Right lobe of liver (tissue), 6 donors: ENCODE measurements around the gene FOXI2. TPM values are rescaled to one million over a fixed set of nuclear protein-coding genes. Genes with fewer than 3 reads are reported as not detected.

Experiments
- ATAC-seq, 4 donors: fragments of 200-7000 bp; cut with Tn5 transposase; one replicate each; pipeline ENCODE4 v1.9.1; 2020; ENCODE audit warnings: mild to moderate bottlenecking in 4 of 4, moderate library complexity in 4 of 4
- DNase-seq, 3 donors: peaks; one replicate each; pipeline ENCODE4 v3.0.0-alpha.2; 2020
- H3K27ac ChIP-seq, 3 donors: fragments of 200-600 bp; one replicate each; pipeline ENCODE4 v1.8.0; 2022
- H3K27me3 ChIP-seq, 2 donors: fragments of 200-600 bp; one replicate each; pipeline ENCODE4 v1.8.0; 2022
- H3K36me3 ChIP-seq, 4 donors: fragments of 200-600 bp; sonication (generic) in 1 of 4; one replicate each; pipeline versions ENCODE4 v1.5.1 to v1.8.0; 2017 to 2022; ENCODE audit warnings: control low read depth in 1 of 4
- H3K4me1 ChIP-seq, 4 donors: fragments of 200-600 bp; sonication (generic) in 1 of 4; one replicate each; pipeline versions ENCODE4 v1.5.1 to v1.8.0; 2017 to 2022; ENCODE audit warnings: control low read depth in 1 of 4
- H3K4me3 ChIP-seq, 3 donors: fragments of 200-600 bp; one replicate each; pipeline ENCODE4 v1.8.0; 2022
- H3K9me3 ChIP-seq, 4 donors: fragments of 200-600 bp; sonication (generic) in 1 of 4; one replicate each; pipeline versions ENCODE4 v1.5.1 to v1.8.0; 2017 to 2022; ENCODE audit warnings: control low read depth in 1 of 4
- POLR2A ChIP-seq: fragments of 450-650 bp; IDR thresholded peaks from one replicate; pipeline ENCODE4 v1.6.1; 2017; ENCODE audit warnings: antibody characterized with exemption, mild to moderate bottlenecking
- WGBS: methylation state at CpG from one replicate; pipeline ENCODE4 v1.1.6; 2018; ENCODE audit warnings: low coverage, low lambda C conversion rate; ENCODE audit not compliant: insufficient coverage; ENCODE audit errors: missing lambda C conversion rate; 5-methylcytosine and 5-hydroxymethylcytosine counted together
- intact Hi-C, 2 donors: fragments of 100-400 bp; cut with DNase I; formaldehyde crosslinking; loops; one replicate each; pipeline versions ENCODE4 v1.11.2 to v1.14.1; 2022
- total RNA-seq, 6 experiments: library from RNA; depleted of rRNA in 2 of 6; stranded (reverse); fragments of >200 nt in 2 of 6; fragmentation: NEBNext Ultra II Directional in 3 of 6; extraction: Animal tissue kit (Norgen Biotek cat#: 25700) in 3 of 6; gene quantifications; one replicate each; pipeline versions ENCODE4 v1.1.0 to v1.2.4, GENCODE V29; 2016 to 2023
- TF ChIP-seq, protein P1 (sequence below), 4 donors: fragments of 200-600 bp in 3 of 4; fragments of 450-650 bp in 1 of 4; IDR thresholded peaks; one replicate each; pipeline versions ENCODE4 v1.5.1 to v1.8.0; 2016 to 2022; ENCODE audit warnings: antibody characterized with exemption in 4 of 4, mild to moderate bottlenecking in 2 of 4
- donor health status: DM: no; HTN: yes; CAD: no.
- donor health status: DM: no; HTN: no; CAD: no.
- donor health status: DM: no; HTN: no; CAD: no.
- donor health status: DM: no; HTN: yes; CAD: no.
- donor health status: DM: no; HTN: yes; CAD: no.

The FOXI2 gene
- total RNA-seq, 6 experiments from 2014 or later: not detected

- Histone ChIP-seq H3K4me3 (no peak overlapping the region), H3K27me3 (no peaks in the 10 kb centered on the region), H3K4me1 (no peaks in the 10 kb centered on the region), H3K9me3 (no peaks in the 10 kb centered on the region), H3K27ac (no peak overlapping the region), H3K36me3 (no peaks in the 10 kb centered on the region)
- ATAC-seq (no peak), DNase-seq (no peak)
- TF ChIP-seq, protein P1, sequence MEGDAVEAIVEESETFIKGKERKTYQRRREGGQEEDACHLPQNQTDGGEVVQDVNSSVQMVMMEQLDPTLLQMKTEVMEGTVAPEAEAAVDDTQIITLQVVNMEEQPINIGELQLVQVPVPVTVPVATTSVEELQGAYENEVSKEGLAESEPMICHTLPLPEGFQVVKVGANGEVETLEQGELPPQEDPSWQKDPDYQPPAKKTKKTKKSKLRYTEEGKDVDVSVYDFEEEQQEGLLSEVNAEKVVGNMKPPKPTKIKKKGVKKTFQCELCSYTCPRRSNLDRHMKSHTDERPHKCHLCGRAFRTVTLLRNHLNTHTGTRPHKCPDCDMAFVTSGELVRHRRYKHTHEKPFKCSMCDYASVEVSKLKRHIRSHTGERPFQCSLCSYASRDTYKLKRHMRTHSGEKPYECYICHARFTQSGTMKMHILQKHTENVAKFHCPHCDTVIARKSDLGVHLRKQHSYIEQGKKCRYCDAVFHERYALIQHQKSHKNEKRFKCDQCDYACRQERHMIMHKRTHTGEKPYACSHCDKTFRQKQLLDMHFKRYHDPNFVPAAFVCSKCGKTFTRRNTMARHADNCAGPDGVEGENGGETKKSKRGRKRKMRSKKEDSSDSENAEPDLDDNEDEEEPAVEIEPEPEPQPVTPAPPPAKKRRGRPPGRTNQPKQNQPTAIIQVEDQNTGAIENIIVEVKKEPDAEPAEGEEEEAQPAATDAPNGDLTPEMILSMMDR (IDR thresholded peaks at IDR 0.05): no peak
- TF ChIP-seq POLR2A: no peak
- intact Hi-C loops: no loop called here
- WGBS: no CpG with 5 or more reads among the region's 1 CpG
These were observed 44.4 kb downstream of the FOXI2 start for GRCh38 chr10:127781412-127781811.

DNA sequence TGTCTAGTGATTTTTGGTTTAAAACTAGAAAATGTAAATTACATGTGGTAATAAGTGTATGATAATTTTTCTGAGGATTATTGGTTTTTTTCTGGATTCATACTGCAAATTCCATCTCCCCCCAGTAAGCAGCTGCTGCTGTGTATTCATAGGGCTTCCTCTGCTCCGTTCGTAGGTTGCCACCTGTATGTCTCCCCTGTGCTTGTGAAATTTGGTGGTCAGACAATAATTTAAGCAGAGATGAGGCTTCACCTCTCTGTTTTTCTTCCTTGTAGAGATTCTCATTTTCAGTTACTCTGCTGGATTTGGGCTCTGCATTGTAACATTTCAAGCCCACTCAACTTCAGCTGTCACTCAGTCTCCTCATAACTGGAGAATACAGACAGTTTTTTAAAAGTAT lies 50.9 kb downstream of the FOXI2 start:
- intact Hi-C loops: no loop called here
- Histone ChIP-seq H3K36me3 (no peaks in the 10 kb centered on the region), H3K9me3 (no peaks in the 10 kb centered on the region), H3K27ac (no peak overlapping the region), H3K4me3 (no peak overlapping the region), H3K4me1 (no peaks in the 10 kb centered on the region), H3K27me3 (no peaks in the 10 kb centered on the region)
- 60% methylated on average over 2 of the region's 2 CpGs for WGBS
- no peak for DNase-seq
- no peak for TF ChIP-seq POLR2A
- TF ChIP-seq, protein P1 (IDR thresholded peaks at IDR 0.05): no peak
- ATAC-seq: no peak

GRCh38 chr10:127790066-127790624 lies 53.2 kb downstream of the FOXI2 start:
- Histone ChIP-seq H3K36me3 (no peaks in the 10 kb centered on the region), H3K4me1 (no peaks in the 10 kb centered on the region), H3K4me3 (no peak overlapping the region), H3K9me3 (no peaks in the 10 kb centered on the region), H3K27ac (no peak overlapping the region), H3K27me3 (no peaks in the 10 kb centered on the region)
- no peak for TF ChIP-seq POLR2A
- TF ChIP-seq, protein P1 (IDR thresholded peaks at IDR 0.05): no peak
- DNase-seq (no peak), ATAC-seq (no peak)
- intact Hi-C loops: no loop called here
- 13% methylated on average over 7 of the region's 7 CpGs for WGBS

Other genes starting within 250 kb of the FOXI2 start
- gene NPS, start 187.9 kb upstream of the FOXI2 start, total RNA-seq: not detected
- 10 to 100 TPM in 5 of 6 experiments, 1 to 10 TPM in 1; 9.6 to 28.5 (median 18.1) TPM for gene CLRN3, start 155.8 kb downstream of the FOXI2 start, total RNA-seq
- gene PTPRE, start 169.9 kb downstream of the FOXI2 start, total RNA-seq: 1 to 10 TPM; 2.3 to 9.2 (median 2.7) TPM